Endothelial cell of umbilical vein (primary cell): ENCODE data around the gene LRP5.

Source experiments
- CTCF ChIP-seq, 2 donors: IDR thresholded peaks; 1 replicate in 1 of 2; 2 replicates in 1 of 2; pipeline ENCODE4 v1.5.1; 2011; ENCODE audit warnings: low read length in 2 of 2, mild to moderate bottlenecking in 2 of 2, moderate library complexity in 2 of 2, control low read depth in 1 of 2, inconsistent platforms in 1 of 2, low read depth in 1 of 2; ENCODE audit not compliant: insufficient read depth in 1 of 2; ENCODE audit errors: extremely low read depth in 1 of 2
- FOS ChIP-seq: IDR thresholded peaks from 2 replicates; pipeline ENCODE4 v1.6.1; 2011; ENCODE audit warnings: mild to moderate bottlenecking, low read length, moderate library complexity, borderline replicate concordance; ENCODE audit not compliant: insufficient read depth
- GATA2 ChIP-seq: IDR thresholded peaks from 2 replicates; pipeline ENCODE4 v1.7.0; 2011; ENCODE audit warnings: low read depth, mild to moderate bottlenecking, moderate library complexity, mixed read lengths, low read length; ENCODE audit not compliant: insufficient read length, insufficient read depth
- MYC ChIP-seq: IDR thresholded peaks from one replicate; pipeline ENCODE4 v1.6.1; 2011; ENCODE audit warnings: mild to moderate bottlenecking, low read depth, low read length
- POLR2A ChIP-seq: IDR thresholded peaks from 2 replicates; pipeline ENCODE4 v1.6.1; 2012; ENCODE audit warnings: low read depth, mild to moderate bottlenecking, control low read depth, low read length

- TF ChIP-seq CTCF (IDR thresholded peaks at IDR 0.05; ENCODE audit: extremely low read depth in 1 of 2, insufficient read depth in 1 of 2, low read depth in 1 of 2, low read length in 2 of 2), result no peak
- no peak for TF ChIP-seq MYC
- TF ChIP-seq FOS, result no peak
- no peak for TF ChIP-seq GATA2
- TF ChIP-seq POLR2A, result no peak
Observed at GRCh38 chr11:68396516-68396915, 84.1 kb downstream of the LRP5 start.
